Activated naive CD4-positive, alpha-beta T cell treated with anti-CD3 and anti-CD28 coated beads for 36 hours (primary cell): ENCODE measurements around the gene PLEKHM3. TPM values are rescaled to one million over a fixed set of nuclear protein-coding genes. Genes with fewer than 3 reads are reported as not detected.

Experiments used
- CTCF ChIA-PET: fragments of 350-600 bp; sonication (Branson Sonifier 250); formaldehyde crosslinking; loops from one replicate; lab custom pipeline; 2021; ENCODE audit warnings: antibody characterized with exemption; lab: Charles Lee
- DNase-seq: peaks from one replicate; pipeline ENCODE4 v3.0.0-alpha.2; 2020
- H3K27ac Mint-ChIP-seq: one replicate; pipeline ENCODE4 v1.8.0; 2021; ENCODE audit warnings: mild to moderate bottlenecking, mixed read lengths
- H3K27me3 Mint-ChIP-seq: one replicate; pipeline ENCODE4 v1.8.0; 2021; ENCODE audit warnings: low read depth, mixed read lengths
- H3K36me3 Mint-ChIP-seq: one replicate; pipeline ENCODE4 v1.8.0; 2021; ENCODE audit warnings: low read depth, mixed read lengths
- H3K4me1 Mint-ChIP-seq: one replicate; pipeline ENCODE4 v1.8.0; 2021; ENCODE audit warnings: low read depth, mixed read lengths
- H3K4me3 Mint-ChIP-seq: one replicate; pipeline ENCODE4 v1.8.0; 2021; ENCODE audit warnings: mild to moderate bottlenecking, moderate library complexity, mixed read lengths
- H3K9me3 Mint-ChIP-seq: one replicate; pipeline ENCODE4 v1.8.0; 2021; ENCODE audit warnings: mixed read lengths
- intact Hi-C: fragments of 100-400 bp; cut with micrococcal nuclease; formaldehyde crosslinking; loops from one replicate; pipeline ENCODE4 v1.15.1; 2023
- total RNA-seq, 2 experiments: library from RNA; stranded (reverse); gene quantifications; one replicate each; pipeline ENCODE4 v1.2.3, GENCODE V29; 2021

Gene PLEKHM3
- total RNA-seq, 2 experiments from 2014 or later, result 6.5 to 7.0 TPM

DNA sequence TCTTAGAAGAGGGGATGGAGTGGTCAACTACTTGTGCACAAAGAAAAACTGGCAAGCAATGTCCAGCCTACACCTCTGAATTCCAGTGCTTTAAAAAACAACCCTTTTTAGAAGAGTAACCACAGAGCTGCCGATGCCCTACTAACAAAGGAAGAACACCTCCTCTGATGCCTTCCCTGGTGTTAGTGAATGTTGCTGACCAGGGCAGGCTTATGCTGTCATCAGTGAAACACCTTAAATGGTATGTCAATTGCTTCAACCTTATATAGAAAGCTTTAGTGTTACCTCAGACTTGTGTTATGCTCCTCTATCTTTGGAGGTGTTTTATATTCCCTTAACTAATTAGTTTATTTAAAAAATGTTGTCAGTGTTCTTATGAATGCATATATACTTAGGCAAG lies 175.9 kb downstream of the PLEKHM3 start:
- intact Hi-C loops, result no loop called here
- DNase-seq, result no peak
- Mint-ChIP-seq H3K9me3 (no peaks in the 10 kb centered on the region), H3K4me3 (no peak overlapping the region), H3K27ac (no peak overlapping the region), H3K4me1 (no peaks in the 10 kb centered on the region), H3K27me3 (no peaks in the 10 kb centered on the region), H3K36me3 (peaks cover 2% of the 10 kb centered on the region)
- CTCF ChIA-PET, result no interaction called here

- CTCF ChIA-PET, result no interaction called here
- H3K27me3 Mint-ChIP-seq, result no peaks in the 10 kb centered on the region
- intact Hi-C loops, result no loop called here
- peaks cover 2% of the 10 kb centered on the region for H3K36me3 Mint-ChIP-seq
- DNase-seq, result no peak
- H3K9me3 Mint-ChIP-seq, result no peaks in the 10 kb centered on the region
- H3K4me1 Mint-ChIP-seq, result no peaks in the 10 kb centered on the region
- no peak overlapping the region for H3K27ac Mint-ChIP-seq
- no peak overlapping the region for H3K4me3 Mint-ChIP-seq
Observed at GRCh38 chr2:207848545-207848928, 176.8 kb downstream of the PLEKHM3 start.

DNA sequence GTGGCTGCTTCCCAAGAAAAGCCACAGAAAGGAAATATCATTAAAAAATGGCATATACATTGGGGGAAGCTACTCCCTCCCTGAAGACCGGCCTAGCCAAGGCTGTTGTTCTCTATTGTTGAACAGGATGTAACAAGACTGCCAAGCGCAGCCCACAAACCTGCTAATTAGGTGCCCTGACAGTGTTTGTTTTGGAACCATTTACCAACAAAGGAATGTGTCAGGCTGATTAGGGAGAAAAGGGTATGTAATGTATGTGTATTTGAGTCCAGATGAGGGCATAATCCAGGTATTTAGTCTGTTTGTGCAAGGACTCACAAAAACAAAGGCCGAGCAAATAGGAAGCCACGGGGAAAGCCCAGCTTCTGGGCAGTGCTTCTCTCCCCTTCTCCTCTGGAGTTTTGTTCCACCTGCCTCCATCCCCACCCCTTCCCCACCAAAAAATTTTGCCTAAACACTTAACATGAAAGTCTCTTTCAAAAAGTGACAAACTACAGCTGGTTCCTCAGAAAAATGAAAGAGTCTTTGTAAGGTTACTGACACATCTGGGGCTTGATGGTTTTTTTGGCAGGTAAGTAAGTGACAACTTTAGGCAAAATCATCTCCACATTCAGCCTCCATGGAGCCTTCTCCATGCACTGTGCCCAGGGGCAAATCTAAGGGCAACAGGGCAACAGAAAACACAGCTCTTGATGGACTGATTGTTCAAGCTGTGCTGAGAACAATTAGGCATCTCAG lies 177.4 kb downstream of the PLEKHM3 start:
- intact Hi-C loops, result no loop called here
- DNase-seq, result no peak
- no peaks in the 10 kb centered on the region for H3K27me3 Mint-ChIP-seq
- CTCF ChIA-PET, result no interaction called here
- H3K9me3 Mint-ChIP-seq, result no peaks in the 10 kb centered on the region
- peaks cover 2% of the 10 kb centered on the region for H3K36me3 Mint-ChIP-seq
- no peak overlapping the region for H3K27ac Mint-ChIP-seq
- H3K4me1 Mint-ChIP-seq, result no peaks in the 10 kb centered on the region
- no peak overlapping the region for H3K4me3 Mint-ChIP-seq

DNA sequence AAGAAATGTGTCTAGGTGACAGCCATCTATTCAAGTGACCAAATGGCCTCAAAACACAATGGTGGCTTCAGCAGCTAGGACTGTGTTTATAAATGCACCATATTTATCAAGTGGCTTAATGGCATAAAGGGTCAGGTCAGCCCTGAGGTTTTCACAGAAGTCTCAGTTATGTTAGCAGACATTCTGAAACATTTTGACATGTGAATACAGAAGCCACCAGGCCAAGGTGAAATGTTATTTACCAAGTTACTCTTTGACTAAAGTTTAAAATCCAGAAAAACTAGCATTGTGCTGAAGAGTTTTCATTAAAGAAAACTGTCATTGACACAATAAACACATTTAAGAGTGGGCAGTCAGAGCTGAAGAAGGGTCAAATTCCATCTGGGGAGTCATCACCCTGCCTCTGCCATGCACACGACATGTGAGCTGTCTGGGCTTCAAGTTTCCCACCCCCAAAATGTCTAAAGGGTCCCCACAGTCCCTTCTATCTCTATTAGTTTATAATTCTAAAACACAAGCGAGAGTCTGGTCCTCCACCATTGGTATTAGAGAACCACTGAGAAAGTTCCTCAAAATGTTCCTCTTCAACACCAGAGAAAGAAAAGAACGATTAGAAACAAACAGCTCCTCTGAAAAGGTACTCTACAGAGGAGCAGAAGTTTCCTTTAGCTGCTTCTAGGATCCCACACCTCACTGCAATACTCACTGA lies 178.1 kb downstream of the PLEKHM3 start:
- Mint-ChIP-seq H3K9me3 (no peaks in the 10 kb centered on the region), H3K4me3 (no peak overlapping the region), H3K27ac (no peak overlapping the region), H3K36me3 (peaks cover 2% of the 10 kb centered on the region), H3K4me1 (no peaks in the 10 kb centered on the region), H3K27me3 (no peaks in the 10 kb centered on the region)
- intact Hi-C loops, result no loop called here
- DNase-seq, result no peak
- CTCF ChIA-PET, result interaction anchor here (0.6 to 1.4 kb wide), 2 partner anchors 10 to 102 kb away, joined by 3 to 5 read pairs; no protein-coding TSS in a partner anchor

DNA sequence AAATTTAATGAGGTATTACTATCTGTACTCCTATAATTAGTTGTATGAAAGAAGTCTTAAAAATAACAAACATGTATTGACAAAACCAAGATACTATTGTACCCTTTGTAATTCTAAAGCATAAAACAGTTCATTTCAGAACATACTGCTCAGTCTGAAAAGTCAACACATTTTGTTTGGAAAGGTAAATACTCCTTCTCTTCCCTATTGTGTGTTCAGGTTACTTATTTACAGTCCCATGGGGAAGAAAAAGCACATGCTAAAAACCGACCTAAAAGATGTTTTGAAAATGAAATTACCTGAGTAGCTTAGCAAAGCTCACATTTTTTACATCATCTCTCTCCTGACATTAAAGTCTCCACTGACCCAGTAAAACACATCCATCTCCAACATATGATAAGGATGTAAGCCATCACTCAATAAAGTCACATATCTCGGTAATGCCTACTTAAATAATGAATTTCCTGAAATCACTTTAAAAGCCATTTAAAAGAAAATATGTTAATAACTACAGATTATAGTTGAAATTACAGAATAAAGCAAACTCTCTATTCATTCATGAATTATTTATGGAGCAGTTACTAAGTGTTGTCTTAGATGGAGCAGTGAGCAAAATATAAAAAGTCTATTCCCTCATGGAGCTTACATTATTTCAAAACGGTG lies 180.0 kb downstream of the PLEKHM3 start:
- Mint-ChIP-seq H3K36me3 (peaks cover 1% of the 10 kb centered on the region), H3K27ac (no peak overlapping the region), H3K4me1 (no peaks in the 10 kb centered on the region), H3K9me3 (no peaks in the 10 kb centered on the region), H3K27me3 (no peaks in the 10 kb centered on the region), H3K4me3 (no peak overlapping the region)
- DNase-seq, result no peak
- intact Hi-C loops, result no loop called here
- CTCF ChIA-PET, result no interaction called here

GRCh38 chr2:207844648-207845047 lies 180.7 kb downstream of the PLEKHM3 start:
- no peaks in the 10 kb centered on the region for H3K27me3 Mint-ChIP-seq
- H3K9me3 Mint-ChIP-seq, result no peaks in the 10 kb centered on the region
- CTCF ChIA-PET, result no interaction called here
- H3K36me3 Mint-ChIP-seq, result peaks cover 1% of the 10 kb centered on the region
- H3K27ac Mint-ChIP-seq, result no peak overlapping the region
- no peak overlapping the region for H3K4me3 Mint-ChIP-seq
- no peak for DNase-seq
- intact Hi-C loops, result no loop called here
- H3K4me1 Mint-ChIP-seq, result no peaks in the 10 kb centered on the region

DNA sequence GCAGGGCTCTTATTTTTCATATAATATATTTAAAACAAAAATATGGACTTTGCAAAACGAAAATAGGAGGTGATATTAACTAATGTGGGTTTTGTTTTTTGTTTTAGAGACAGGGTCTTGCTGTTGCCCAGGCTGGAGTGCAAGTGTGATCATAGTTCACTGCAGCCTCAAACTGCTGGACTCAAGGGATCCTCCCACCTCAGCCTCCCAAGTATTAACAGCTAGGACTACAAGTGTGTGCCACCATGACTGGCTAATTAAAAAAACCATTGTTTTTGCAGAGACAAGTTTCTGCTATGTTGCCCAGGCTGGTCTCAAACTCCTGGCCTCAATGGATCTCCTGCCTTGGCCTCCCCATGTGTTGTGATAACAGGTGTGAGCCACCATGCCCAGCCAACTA lies 185.2 kb downstream of the PLEKHM3 start:
- Mint-ChIP-seq H3K4me3 (no peak overlapping the region), H3K27me3 (no peaks in the 10 kb centered on the region), H3K4me1 (no peaks in the 10 kb centered on the region), H3K9me3 (no peaks in the 10 kb centered on the region), H3K27ac (no peak overlapping the region), H3K36me3 (peaks cover 1% of the 10 kb centered on the region)
- intact Hi-C loops, result no loop called here
- CTCF ChIA-PET, result no interaction called here
- DNase-seq, result no peak

GRCh38 chr2:207839575-207839974 lies 185.8 kb downstream of the PLEKHM3 start:
- no peak overlapping the region for H3K4me3 Mint-ChIP-seq
- CTCF ChIA-PET, result no interaction called here

DNA sequence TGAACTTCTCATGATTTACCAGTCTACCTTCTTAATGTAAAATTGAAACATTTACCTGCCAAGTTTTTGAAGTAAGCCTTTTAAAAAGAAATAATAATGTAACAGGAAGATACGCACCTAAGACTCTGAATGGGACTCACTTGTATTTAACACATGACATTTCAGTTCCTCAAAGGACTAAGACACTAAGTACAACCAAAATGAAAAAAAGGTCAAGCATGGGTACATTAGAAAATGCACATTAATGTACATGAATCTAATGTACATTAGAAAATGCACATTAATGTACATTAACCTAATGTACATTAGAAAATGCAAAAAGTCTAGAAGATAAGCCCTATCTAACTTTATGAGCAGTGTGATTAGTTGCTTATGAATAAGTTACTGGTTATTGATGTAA lies 186.3 kb downstream of the PLEKHM3 start:
- Mint-ChIP-seq H3K9me3 (no peaks in the 10 kb centered on the region), H3K27ac (no peak overlapping the region), H3K4me3 (no peak overlapping the region), H3K27me3 (no peaks in the 10 kb centered on the region), H3K36me3 (no peaks in the 10 kb centered on the region), H3K4me1 (no peaks in the 10 kb centered on the region)
- DNase-seq, result no peak
- intact Hi-C loops, result no loop called here
- CTCF ChIA-PET, result no interaction called here

More at GRCh38 chr2:207839575-207839974, 185.8 kb downstream of the PLEKHM3 start:
- Mint-ChIP-seq H3K4me1 (no peaks in the 10 kb centered on the region), H3K27me3 (no peaks in the 10 kb centered on the region), H3K9me3 (no peaks in the 10 kb centered on the region), H3K36me3 (no peaks in the 10 kb centered on the region), H3K27ac (no peak overlapping the region)
- intact Hi-C loops, result no loop called here
- no peak for DNase-seq

DNA sequence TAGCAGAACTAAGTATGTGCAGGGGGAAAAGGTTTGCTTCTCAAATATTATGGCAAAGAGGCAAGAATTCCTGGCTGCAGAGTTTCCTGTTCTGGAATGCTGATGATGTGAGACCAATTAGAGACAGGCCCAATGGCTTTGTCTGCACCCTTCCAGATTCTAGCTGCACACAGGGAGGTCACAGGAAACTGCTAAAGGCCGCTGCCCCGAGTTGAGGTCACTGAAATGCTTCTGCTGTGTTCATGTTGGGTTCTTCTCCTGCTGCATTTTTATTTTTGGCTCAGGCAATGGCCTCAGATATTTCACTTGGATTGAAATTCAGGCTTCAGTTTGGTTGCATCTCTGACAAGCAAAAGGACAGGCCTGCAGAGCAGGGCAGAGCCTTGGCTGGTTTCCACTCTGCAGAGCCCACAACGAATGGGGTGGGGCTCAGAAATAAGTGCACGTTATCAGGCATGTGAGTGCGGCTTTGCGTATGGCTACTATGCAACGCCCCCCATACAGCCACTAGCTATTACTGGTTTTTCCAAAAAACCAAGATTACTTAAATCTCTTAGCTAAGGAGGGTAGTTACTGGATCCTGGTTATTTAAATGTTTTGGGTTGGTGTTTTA lies 188.7 kb downstream of the PLEKHM3 start:
- Mint-ChIP-seq H3K4me1 (peaks cover 8% of the 10 kb centered on the region), H3K9me3 (no peaks in the 10 kb centered on the region), H3K4me3 (no peak overlapping the region), H3K27me3 (no peaks in the 10 kb centered on the region), H3K27ac (no peak overlapping the region), H3K36me3 (no peaks in the 10 kb centered on the region)
- intact Hi-C loops, result no loop called here
- DNase-seq, result no peak
- CTCF ChIA-PET, result interaction anchor here (0.8 kb wide), 1 partner anchor 10 kb away, joined by 5 read pairs; no protein-coding TSS in a partner anchor

DNA sequence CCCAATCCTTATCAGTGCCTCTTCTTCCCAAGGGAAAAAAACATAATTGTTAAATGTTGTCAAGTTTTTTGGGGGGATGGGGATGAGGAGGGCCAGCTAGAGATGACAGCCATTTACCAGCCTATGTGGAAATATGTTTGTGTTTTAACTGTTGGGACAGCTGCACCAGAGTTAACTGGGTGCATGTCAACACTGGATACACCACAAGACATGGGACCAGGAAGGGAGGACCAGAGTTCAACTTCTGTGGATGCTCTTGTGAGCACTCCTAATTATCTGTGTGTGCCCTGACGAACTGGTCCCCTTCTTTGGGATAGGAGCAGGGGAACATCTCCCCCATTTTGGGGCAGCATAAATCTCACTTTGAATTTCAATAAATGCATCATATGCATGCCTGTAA lies 189.5 kb downstream of the PLEKHM3 start:
- Mint-ChIP-seq H3K27ac (no peak overlapping the region), H3K4me3 (no peak overlapping the region), H3K27me3 (no peaks in the 10 kb centered on the region), H3K4me1 (peaks cover 8% of the 10 kb centered on the region), H3K36me3 (no peaks in the 10 kb centered on the region), H3K9me3 (no peaks in the 10 kb centered on the region)
- no peak for DNase-seq
- intact Hi-C loops, result no loop called here
- CTCF ChIA-PET, result interaction anchor here (0.7 kb wide), 1 partner anchor 205 kb away, joined by 3 read pairs; no protein-coding TSS in a partner anchor

GRCh38 chr2:207833251-207833751 lies 192.0 kb downstream of the PLEKHM3 start:
- no peak overlapping the region for H3K27ac Mint-ChIP-seq
- peaks cover 10% of the 10 kb centered on the region for H3K4me1 Mint-ChIP-seq
- no peaks in the 10 kb centered on the region for H3K36me3 Mint-ChIP-seq
- H3K9me3 Mint-ChIP-seq, result no peaks in the 10 kb centered on the region
- no peak for DNase-seq
- no peak overlapping the region for H3K4me3 Mint-ChIP-seq
- CTCF ChIA-PET, result no interaction called here
- intact Hi-C loops, result no loop called here
- no peaks in the 10 kb centered on the region for H3K27me3 Mint-ChIP-seq
